Subcutaneous adipose tissue (tissue), 4 donors: Measurements from ENCODE around the gene DDI2. TPM values are rescaled to one million over a fixed set of nuclear protein-coding genes. Genes with fewer than 3 reads are reported as not detected.

ENCODE experiments used
- CTCF ChIP-seq: fragments of 450-650 bp; IDR thresholded peaks from one replicate; pipeline ENCODE4 v1.5.1; 2016; ENCODE audit warnings: low read depth, mild to moderate bottlenecking, control low read depth, antibody characterized with exemption, moderate library complexity
- total RNA-seq, 4 donors: library from RNA; depleted of rRNA; stranded (reverse); fragments of >200 nt; gene quantifications; one replicate each; pipeline ENCODE4 v1.1.0, GENCODE V29; 2016

DDI2 gene
- total RNA-seq, 4 donors from 2014 or later: 88.1 to 124 (median 115) TPM

DNA sequence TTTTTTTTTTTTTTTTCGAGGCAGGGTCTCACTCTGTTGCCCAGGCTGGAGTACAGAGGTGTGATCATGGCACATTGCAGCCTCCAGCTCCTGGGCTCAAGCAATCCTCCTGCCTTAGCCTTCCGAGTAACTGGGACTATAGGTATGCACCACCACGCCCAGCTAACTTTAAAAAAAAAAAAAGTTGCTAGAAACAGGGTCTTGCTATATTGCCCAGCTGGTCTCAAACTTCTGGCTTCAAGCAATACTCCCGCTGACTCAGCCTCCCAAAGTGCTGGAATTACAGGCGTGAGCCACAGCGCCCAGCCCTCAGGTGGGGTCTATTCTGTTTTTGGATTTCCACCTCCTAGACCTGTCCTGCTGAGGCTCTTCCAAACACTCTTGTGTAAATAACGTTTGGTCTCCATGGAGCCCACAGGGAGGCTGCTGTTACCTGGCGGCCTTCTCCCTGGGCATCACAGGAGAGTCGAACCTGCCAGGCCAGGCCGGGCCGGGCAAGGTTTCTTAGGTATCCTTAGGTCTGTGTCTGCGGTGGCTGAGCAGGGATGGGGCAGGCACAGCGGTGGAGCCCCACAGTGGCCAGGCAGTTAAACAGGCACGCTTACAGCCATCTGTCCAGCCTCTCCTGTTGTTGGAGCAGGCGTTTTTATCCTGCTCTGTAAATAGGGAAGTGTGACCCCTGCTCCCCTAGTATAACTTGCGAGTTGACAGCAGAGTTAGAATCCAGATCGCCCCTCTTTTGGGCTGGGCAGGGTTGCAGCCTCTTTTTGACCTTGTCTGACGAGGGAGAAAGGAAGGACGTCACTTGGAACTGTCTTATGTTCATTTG, 85.7 kb downstream of the DDI2 start:
- TF ChIP-seq CTCF: no peak

DNA sequence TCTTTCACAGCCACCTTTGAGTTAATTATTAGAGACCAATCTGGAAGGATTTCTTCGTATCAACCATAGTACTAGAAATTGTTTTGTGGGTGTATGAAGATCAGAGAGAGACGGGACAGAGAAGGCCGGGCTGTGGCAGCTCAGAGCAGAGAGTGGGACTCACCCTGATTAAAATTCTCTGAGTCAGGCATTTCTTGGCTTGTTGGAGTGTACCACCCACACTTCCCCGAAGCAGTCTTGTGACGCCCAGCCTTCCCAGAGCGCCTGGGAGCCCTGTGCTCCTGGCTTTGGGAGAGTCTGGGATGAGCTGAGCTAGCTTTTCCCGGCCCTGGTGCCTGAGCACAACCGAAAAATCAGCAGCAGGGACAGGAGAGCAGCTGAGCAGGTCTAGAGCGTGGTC, 86.3 kb downstream of the DDI2 start:
- TF ChIP-seq CTCF: no peak

DNA sequence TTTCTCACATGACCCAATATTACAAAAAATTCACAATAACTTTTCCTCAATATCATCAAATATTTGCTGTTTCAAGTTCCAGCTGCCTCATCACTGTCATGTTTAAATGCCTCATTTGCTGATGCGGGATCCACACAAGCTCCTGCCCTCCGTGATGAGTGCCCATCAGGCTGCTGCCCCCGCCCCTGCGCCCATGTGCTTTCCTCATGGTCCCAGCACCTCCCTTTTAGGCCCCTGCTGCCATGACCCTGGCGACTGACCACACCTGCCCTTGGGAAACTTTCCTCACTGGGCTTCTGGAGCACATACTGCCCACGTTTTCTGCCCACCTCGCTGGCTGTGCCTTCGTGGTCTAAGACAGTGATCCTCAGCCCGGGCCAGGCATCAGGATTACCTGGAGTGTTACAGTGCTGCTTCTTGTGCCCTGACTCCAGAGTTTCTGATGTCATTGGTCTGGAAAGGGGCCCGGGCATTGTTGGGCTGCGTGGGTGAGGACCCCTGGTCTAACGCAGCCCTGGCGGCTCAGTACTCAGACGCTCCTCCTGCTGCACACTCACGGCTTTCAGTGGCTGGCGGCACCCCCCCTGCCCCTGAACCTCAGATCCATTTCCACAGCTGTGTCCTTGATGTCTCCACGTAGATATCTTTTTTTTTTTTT, 87.4 kb downstream of the DDI2 start:
- no peak for TF ChIP-seq CTCF

DNA sequence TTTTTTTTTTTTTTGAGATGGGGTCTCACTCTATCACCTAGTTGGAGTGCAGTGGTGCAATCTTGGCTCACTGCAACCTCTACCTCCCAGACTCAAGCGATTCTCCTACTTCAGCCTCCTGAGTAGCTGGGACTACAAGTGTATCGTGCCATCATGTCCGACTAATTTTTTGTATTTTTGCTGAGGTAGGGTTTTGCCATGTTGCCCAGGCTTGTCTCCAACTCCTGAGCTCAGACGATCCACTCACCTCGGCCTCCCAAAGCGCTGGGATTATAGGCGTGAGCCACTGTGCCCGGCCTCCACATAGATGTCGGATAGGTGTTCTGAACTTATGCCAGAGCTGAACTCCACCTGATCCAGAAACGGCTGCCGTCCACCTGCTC, 87.9 kb downstream of the DDI2 start:
- no peak for TF ChIP-seq CTCF

GRCh38 chr1:15706751-15707150, 89.5 kb downstream of the DDI2 start:
- TF ChIP-seq CTCF: no peak

DNA sequence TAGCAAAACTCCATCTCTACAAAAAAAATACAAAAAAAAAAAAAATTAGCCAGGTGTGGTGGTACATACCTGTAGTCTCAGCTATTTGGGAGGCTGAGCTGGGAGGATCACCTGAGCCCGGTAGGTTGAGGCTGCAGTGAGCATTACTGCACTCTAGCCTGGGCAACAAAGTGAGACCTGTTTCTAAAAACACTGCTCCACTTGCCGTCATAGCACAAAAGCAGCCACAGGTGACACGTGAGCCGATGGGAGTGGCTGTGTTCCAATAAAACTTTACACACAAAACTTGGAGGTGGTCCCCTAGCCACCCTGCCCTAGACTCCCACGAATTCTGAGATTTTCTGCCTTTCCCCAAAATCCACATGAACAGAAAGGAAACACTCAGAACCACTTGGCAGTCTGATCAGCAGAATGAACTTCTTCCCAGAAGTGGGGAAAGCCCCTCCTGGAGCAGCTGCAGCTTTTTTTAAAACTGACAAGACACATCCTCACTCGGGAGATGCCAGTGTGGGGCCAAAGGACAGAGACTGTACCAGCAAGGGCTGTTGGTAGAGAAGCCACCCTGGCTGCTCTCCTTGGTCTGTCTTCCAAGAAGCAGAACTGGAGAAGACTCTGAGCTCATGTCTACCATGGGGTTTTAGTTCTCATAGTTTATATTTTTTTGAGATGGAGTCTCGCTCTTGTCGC, 90.1 kb downstream of the DDI2 start:
- TF ChIP-seq CTCF: no peak
